ENCODE data around the gene CDK18.

CDK18 gene

GRCh38 chr1:205505076-205505729 lies 734 bp downstream of the CDK18 start:
- no peak for DNase-seq (ENCODE audit: low read depth, low spot score)

GRCh38 chr1:205505791-205506190 lies 1.3 kb downstream of the CDK18 start:
- no peak for DNase-seq (ENCODE audit: low read depth, low spot score)

GRCh38 chr1:205506409-205507200 lies 2.1 kb downstream of the CDK18 start:
- no peak for DNase-seq (ENCODE audit: low read depth, low spot score)

- DNase-seq (ENCODE audit: low read depth, low spot score): no peak
Observed at GRCh38 chr1:205508227-205508714, 3.8 kb downstream of the CDK18 start.

- DNase-seq (ENCODE audit: low read depth, low spot score): no peak
Observed at GRCh38 chr1:205510308-205510950, 6.0 kb downstream of the CDK18 start.

GRCh38 chr1:205510951-205511330 lies 6.5 kb downstream of the CDK18 start:
- DNase-seq (ENCODE audit: low read depth, low spot score): no peak

- no peak for DNase-seq (ENCODE audit: low read depth, low spot score)
Observed at GRCh38 chr1:205512059-205513045, 7.9 kb downstream of the CDK18 start.

GRCh38 chr1:205513774-205514173 lies 9.3 kb downstream of the CDK18 start:
- no peak for DNase-seq (ENCODE audit: low read depth, low spot score)

- no peak for DNase-seq (ENCODE audit: low read depth, low spot score)
Observed at GRCh38 chr1:205514211-205515142, 10.0 kb downstream of the CDK18 start.

- DNase-seq (ENCODE audit: low read depth, low spot score): no peak
Observed at GRCh38 chr1:205515781-205516253, 11.3 kb downstream of the CDK18 start.

GRCh38 chr1:205516362-205516761 lies 11.9 kb downstream of the CDK18 start:
- no peak for DNase-seq (ENCODE audit: low read depth, low spot score)

GRCh38 chr1:205517288-205517687 lies 12.8 kb downstream of the CDK18 start:
- no peak for DNase-seq (ENCODE audit: low read depth, low spot score)

- DNase-seq (ENCODE audit: low read depth, low spot score): no peak
Observed at GRCh38 chr1:205517763-205518162, 13.3 kb downstream of the CDK18 start.

- DNase-seq (ENCODE audit: low read depth, low spot score): no peak
Observed at GRCh38 chr1:205518661-205519540, 14.4 kb downstream of the CDK18 start.

GRCh38 chr1:205519541-205520131 lies 15.2 kb downstream of the CDK18 start:
- DNase-seq (ENCODE audit: low read depth, low spot score): no peak

- no peak for DNase-seq (ENCODE audit: low read depth, low spot score)
Observed at GRCh38 chr1:205520709-205521108, 16.2 kb downstream of the CDK18 start.

GRCh38 chr1:205521686-205522085 lies 17.2 kb downstream of the CDK18 start:
- DNase-seq (ENCODE audit: low read depth, low spot score): no peak

GRCh38 chr1:205522692-205523091 lies 18.2 kb downstream of the CDK18 start:
- DNase-seq (ENCODE audit: low read depth, low spot score): no peak

All from activated CD4-positive, CD25-positive, alpha-beta regulatory T cell treated with anti-CD3 and anti-CD28 coated beads, Interleukin-2, amount 50 U/mL, for 16 hours (primary cell).